Right atrium auricular region (tissue), 2 donors: ENCODE measurements around the gene CLN5. TPM values are rescaled to one million over a fixed set of nuclear protein-coding genes. Genes with fewer than 3 reads are reported as not detected.

Source experiments
- DNase-seq: peaks from one replicate; pipeline ENCODE4 v3.0.0-alpha.2; 2019; ENCODE audit warnings: low spot score
- H3K27ac ChIP-seq, 2 donors: fragments of 200-600 bp; sonication (generic); 1 replicate in 1 of 2; 2 replicates in 1 of 2; pipeline ENCODE4 v1.5.1; 2016 to 2019
- H3K27me3 ChIP-seq, 2 donors: fragments of 200-600 bp; sonication (generic); one replicate each; pipeline versions ENCODE4 v1.5.1 to v1.6.0; 2017 to 2019
- H3K36me3 ChIP-seq: fragments of 200-600 bp; sonication (generic); one replicate; pipeline ENCODE4 v1.5.1; 2016
- H3K4me1 ChIP-seq, 2 donors: fragments of 200-600 bp; sonication (generic); one replicate each; pipeline versions ENCODE4 v1.5.1 to v1.6.0; 2017 to 2019
- H3K4me3 ChIP-seq, 2 donors: fragments of 200-600 bp; sonication (generic); 1 replicate in 1 of 2; 2 replicates in 1 of 2; pipeline ENCODE4 v1.5.1; 2017 to 2019; ENCODE audit warnings: mild to moderate bottlenecking in 1 of 2, moderate library complexity in 1 of 2
- H3K9me3 ChIP-seq, 2 donors: fragments of 200-600 bp; sonication (generic); one replicate each; pipeline ENCODE4 v1.5.1; 2019
- CTCF ChIP-seq, 2 donors: fragments of 200-600 bp; sonication (generic); IDR thresholded peaks; one replicate each; pipeline ENCODE4 v1.5.1; 2019; ENCODE audit warnings: antibody characterized with exemption in 2 of 2
- total RNA-seq, 2 donors: library from RNA; depleted of rRNA; stranded (reverse); fragments of >200 nt; gene quantifications; one replicate each; pipeline ENCODE4 v1.1.0, GENCODE V29; 2016

Gene CLN5
- total RNA-seq, 2 donors from 2014 or later: 15.8 to 18.4 TPM

GRCh38 chr13:77016251-77016812, 24.5 kb downstream of the CLN5 start:
- Histone ChIP-seq H3K27ac (peak overlapping the region; percentile 46 to 65), H3K4me3 (no peak overlapping the region), H3K36me3 (peaks cover 59% of the 10 kb centered on the region), H3K27me3 (no peaks in the 10 kb centered on the region), H3K9me3 (no peaks in the 10 kb centered on the region), H3K4me1 (peaks cover 0 to 52% of the 10 kb centered on the region in 2 donors)
- no peak for TF ChIP-seq CTCF (IDR thresholded peaks at IDR 0.05)
- no peak for DNase-seq

GRCh38 chr13:77016888-77017623, 25.2 kb downstream of the CLN5 start:
- H3K27ac ChIP-seq: peak overlapping the region; percentile 46 to 65
- peaks cover 0 to 59% of the 10 kb centered on the region in 2 donors for H3K4me1 ChIP-seq
- no peaks in the 10 kb centered on the region for H3K27me3 ChIP-seq
- no peak for DNase-seq
- H3K36me3 ChIP-seq: peaks cover 59% of the 10 kb centered on the region
- no peaks in the 10 kb centered on the region for H3K9me3 ChIP-seq
- no peak overlapping the region for H3K4me3 ChIP-seq
- no peak for TF ChIP-seq CTCF (IDR thresholded peaks at IDR 0.05)

- Histone ChIP-seq H3K36me3 (peaks cover 32% of the 10 kb centered on the region), H3K9me3 (no peaks in the 10 kb centered on the region), H3K4me3 (no peak overlapping the region), H3K27ac (no peak overlapping the region), H3K27me3 (no peaks in the 10 kb centered on the region), H3K4me1 (peaks cover 0 to 80% of the 10 kb centered on the region in 2 donors)
- no peak for TF ChIP-seq CTCF (IDR thresholded peaks at IDR 0.05)
- DNase-seq: no peak
Measured at GRCh38 chr13:77019756-77020155, 27.9 kb downstream of the CLN5 start.

GRCh38 chr13:77022341-77022740, 30.5 kb downstream of the CLN5 start:
- Histone ChIP-seq H3K4me3 (no peak overlapping the region), H3K36me3 (peaks cover 14% of the 10 kb centered on the region), H3K4me1 (peaks cover 0 to 71% of the 10 kb centered on the region in 2 donors), H3K27me3 (no peaks in the 10 kb centered on the region), H3K9me3 (no peaks in the 10 kb centered on the region), H3K27ac (peak overlapping the region; percentile 17 to 23)
- no peak for TF ChIP-seq CTCF (IDR thresholded peaks at IDR 0.05)
- DNase-seq: no peak

- H3K4me3 ChIP-seq: peak overlapping the region; percentile 95 to 98
- TF ChIP-seq CTCF (IDR thresholded peaks at IDR 0.05): no peak
- peak; percentile 93 for DNase-seq
- H3K4me1 ChIP-seq: peaks cover 0 to 53% of the 10 kb centered on the region in 2 donors
- no peaks in the 10 kb centered on the region for H3K27me3 ChIP-seq
- peak overlapping the region; percentile 100 for H3K27ac ChIP-seq
- no peaks in the 10 kb centered on the region for H3K9me3 ChIP-seq
- peaks cover 3% of the 10 kb centered on the region for H3K36me3 ChIP-seq
Measured at GRCh38 chr13:77026255-77026860, 34.5 kb downstream of the CLN5 start.
